ENCODE data around the gene FERMT2.

- no peak for TF ChIP-seq CTCF (IDR thresholded peaks at IDR 0.05)
- no peak for TF ChIP-seq POLR2AphosphoS5 (IDR thresholded peaks at IDR 0.05)
- no peak for TF ChIP-seq EP300 (IDR thresholded peaks at IDR 0.05)
- TF ChIP-seq POLR2A (IDR thresholded peaks at IDR 0.05): no peak
Measured at GRCh38 chr14:52911904-52912303, 38.9 kb downstream of the FERMT2 start.
